HepG2 (cell line): Measurements from ENCODE around the gene KRT16. TPM values are rescaled to one million over a fixed set of nuclear protein-coding genes. Genes with fewer than 3 reads are reported as not detected.

Source experiments
- ATAC-seq: fragments of 200-7000 bp; cut with Tn5 transposase; 3 replicates; pipeline ENCODE4 v1.9.1; 2020; ENCODE audit warnings: mild to moderate bottlenecking, moderate library complexity
- BruUV-seq: library from RNA; stranded (reverse); fragments of 400-500 nt; replicated peaks from 2 replicates; lab custom pipeline; 2021; lab: Mats Ljungman, UMichigan
- CTCF ChIA-PET: fragments of 300-600 bp; formaldehyde crosslinking; extraction: SDS; loops from one replicate; lab custom pipeline; 2021; ENCODE audit warnings: low total read pairs, inconsistent platforms, low intra/inter-chr PET ratio; lab: Yijun Ruan, JAX
- POLR2A ChIA-PET: fragments of 350-600 bp; sonication (Branson Sonifier 250); formaldehyde crosslinking; loops from one replicate; lab custom pipeline; 2020; ENCODE audit warnings: antibody characterized with exemption, inconsistent platforms; lab: Yijun Ruan, JAX
- DNase-seq: peaks from one replicate; pipeline ENCODE4 v3.0.0-alpha.2; 2015; ENCODE audit warnings: low spot score
- FAIRE-seq: peaks from 3 replicates; lab custom pipeline; 2011; peaks lifted over from hg19 to GRCh38; lab: Jason Lieb, UNC
- H2AFZ ChIP-seq: one replicate; pipeline ENCODE4 v1.6.1; 2011; ENCODE audit warnings: low read length, inconsistent platforms
- H3K27ac ChIP-seq: fragments of 300-600 bp; 3 replicates; pipeline ENCODE4 v1.8.0; 2011; ENCODE audit warnings: mixed run types, mild to moderate bottlenecking, mixed read lengths, low read length, inconsistent platforms; ENCODE audit not compliant: insufficient read depth; ENCODE audit errors: extremely low read length
- H3K27me3 ChIP-seq, 2 experiments: fragments of 200-600 bp in 1 of 2; 2 replicates in 1 of 2; 3 replicates in 1 of 2; pipeline versions ENCODE4 v1.6.0 to v1.8.0; 2011; ENCODE audit warnings: low read length in 2 of 2, mild to moderate bottlenecking in 2 of 2, moderate library complexity in 2 of 2, inconsistent platforms in 1 of 2; ENCODE audit not compliant: insufficient read depth in 2 of 2, control insufficient read depth in 1 of 2
- H3K36me3 ChIP-seq, 2 experiments: fragments of 200-600 bp in 1 of 2; replicated peaks in 1 of 2; 2 replicates in 1 of 2; 3 replicates in 1 of 2; pipeline versions ENCODE4 v1.5.1 to v1.8.0; 2011; ENCODE audit warnings: low read length in 2 of 2, inconsistent platforms in 1 of 2; ENCODE audit not compliant: insufficient read depth in 2 of 2, control insufficient read depth in 1 of 2
- H3K4me1 ChIP-seq: 2 replicates; pipeline ENCODE4 v1.5.1; 2012; ENCODE audit warnings: low read length, inconsistent platforms; ENCODE audit not compliant: insufficient read depth
- H3K4me2 ChIP-seq: 2 replicates; pipeline ENCODE4 v1.6.0; 2011; ENCODE audit warnings: low read depth, low read length, inconsistent platforms
- H3K4me3 ChIP-seq, 3 experiments: fragments of 200-600 bp in 1 of 3; sonication (generic), shearing (Covaris generic) in 1 of 3; replicated peaks in 1 of 3; 2 replicates each; pipeline ENCODE4 v1.5.1; 2011 to 2016; ENCODE audit warnings: low read length in 3 of 3, inconsistent platforms in 2 of 3, low read depth in 2 of 3, mild to moderate bottlenecking in 2 of 3, control low read depth in 1 of 3, mixed read lengths in 1 of 3; ENCODE audit not compliant: insufficient read depth in 1 of 3
- H3K79me2 ChIP-seq: one replicate; pipeline ENCODE4 v1.6.1; 2011; ENCODE audit warnings: low read length, inconsistent platforms; ENCODE audit not compliant: insufficient read depth
- H3K9ac ChIP-seq: 2 replicates; pipeline ENCODE4 v1.6.0; 2011; ENCODE audit warnings: mild to moderate bottlenecking, low read depth, low read length, inconsistent platforms; ENCODE audit not compliant: insufficient read depth
- H3K9me3 ChIP-seq: 2 replicates; pipeline ENCODE4 v1.5.1; 2012; ENCODE audit warnings: mild to moderate bottlenecking, low read length
- H4K20me1 ChIP-seq: 2 replicates; pipeline ENCODE4 v1.6.0; 2011; ENCODE audit warnings: inconsistent platforms, mild to moderate bottlenecking, low read length, moderate library complexity; ENCODE audit not compliant: insufficient read depth
- CEBPG ChIP-seq: IDR thresholded peaks from 2 replicates; pipeline ENCODE4 v1.6.1; 2016
- EEA1 ChIP-seq: sonication (generic); formaldehyde crosslinking; IDR thresholded peaks from 2 replicates; pipeline ENCODE4 v1.5.1; 2020; ENCODE audit warnings: mild to moderate bottlenecking, missing genetic modification reagents, borderline replicate concordance
- KDM2A ChIP-seq: sonication (generic); formaldehyde crosslinking; IDR thresholded peaks from 2 replicates; pipeline ENCODE4 v1.4.0; 2020; ENCODE audit warnings: low read depth, missing genetic modification reagents, borderline replicate concordance
- KLF12 ChIP-seq: sonication (generic); formaldehyde crosslinking; IDR thresholded peaks from 2 replicates; pipeline ENCODE4 v1.4.0; 2020; ENCODE audit warnings: missing genetic modification reagents, borderline replicate concordance
- MED8 ChIP-seq: sonication (generic); formaldehyde crosslinking; IDR thresholded peaks from 2 replicates; pipeline ENCODE4 v1.8.1; 2023; ENCODE audit warnings: mild to moderate bottlenecking, missing genetic modification reagents; ENCODE audit not compliant: insufficient replicate concordance
- REST ChIP-seq, 2 experiments: IDR thresholded peaks; 2 replicates each; pipeline ENCODE4 v1.6.1; 2011 to 2012; ENCODE audit warnings: low read length in 2 of 2, borderline replicate concordance in 1 of 2, low read depth in 1 of 2, mild to moderate bottlenecking in 1 of 2, moderate library complexity in 1 of 2
- REXO4 ChIP-seq: sonication (generic); formaldehyde crosslinking; IDR thresholded peaks from 2 replicates; pipeline ENCODE4 v1.8.0; 2022; ENCODE audit warnings: missing genetic modification reagents, mild to moderate bottlenecking, borderline replicate concordance
- SIX1 ChIP-seq: sonication (generic); formaldehyde crosslinking; IDR thresholded peaks from 2 replicates; pipeline ENCODE4 v1.4.0; 2020; ENCODE audit warnings: missing genetic modification reagents, borderline replicate concordance
- ZNF589 ChIP-seq: sonication (generic); formaldehyde crosslinking; conservative IDR thresholded peaks from 2 replicates; pipeline ENCODE4 v1.8.0; 2022; ENCODE audit warnings: mild to moderate bottlenecking, moderate library complexity, missing genetic modification reagents
- ZNF841 ChIP-seq: sonication (generic); formaldehyde crosslinking; IDR thresholded peaks from 2 replicates; pipeline ENCODE4 v1.8.1; 2023; ENCODE audit warnings: missing genetic modification reagents, borderline replicate concordance
- WGBS: methylation state at CpG from one replicate; pipeline ENCODE4 v1.1.6; 2017; ENCODE audit warnings: low lambda C conversion rate; 5-methylcytosine and 5-hydroxymethylcytosine counted together
- in situ Hi-C: cut with HindIII; loops from 2 replicates; pipeline ENCODE4 v1.10.0; 2017; ENCODE audit warnings: low pct_unique_long_range_greater_than_20kb; ENCODE audit not compliant: extremely low pct_ligation_motif_present
- intact Hi-C: fragments of 100-400 bp; cut with micrococcal nuclease; formaldehyde crosslinking; loops from one replicate; pipeline ENCODE4 v1.10.0; 2022; ENCODE audit not compliant: unreplicated experiment
- polyA plus RNA-seq, 8 experiments: library from polyadenylated mRNA; depleted of rRNA in 3 of 8; stranded (reverse) in 7 of 8; unstranded in 1 of 8; fragments of >200 nt; fragmentation: Illumina TruSeq in 4 of 8; extraction: Trizol in 4 of 8; gene quantifications; 2 replicates each; pipeline versions ENCODE4 v1.2.1 to v1.2.3, GENCODE V29; 2011 to 2016; ENCODE audit warnings: low read depth in 4 of 8, missing spikeins in 1 of 8, mixed read lengths in 1 of 8; ENCODE audit not compliant: insufficient read depth in 1 of 8
- total RNA-seq, 5 experiments: library from RNA; depleted of rRNA; stranded (reverse); fragments of >200 nt; fragmentation: Illumina TruSeq; extraction: Trizol; gene quantifications; 2 replicates each; pipeline ENCODE4 v1.2.3, GENCODE V29; 2016; ENCODE audit warnings: low read depth in 1 of 5

The KRT16 gene
- total and polyA plus RNA-seq, 2 of the 13 experiments (the other 11 are each of a cell fraction or from before 2014, with no cell fraction given), result not detected

GRCh38 chr17:41653892-41654677 lies 41.5 kb upstream of the KRT16 start:
- Histone ChIP-seq H3K36me3 (no peaks in the 10 kb centered on the region), H3K27me3 (peaks cover 26 to 73% of the 10 kb centered on the region in 2 experiments), H4K20me1 (no peaks in the 10 kb centered on the region), H3K9me3 (no peaks in the 10 kb centered on the region), H3K4me1 (0 out of 2 replicates have a peak, but pooled peaks cover 6% of the 10 kb centered on the region), H3K27ac (no peak overlapping the region), H3K9ac (no peak overlapping the region), H3K4me3 (no peak overlapping the region), H3K4me2 (no peak overlapping the region), H2AFZ (no peak overlapping the region), H3K79me2 (no peaks in the 10 kb centered on the region)
- CTCF ChIA-PET, result interaction anchor here (11.1 kb wide), 1 partner anchor 10 kb away, joined by 242 read pairs; no protein-coding TSS in a partner anchor
- intact Hi-C loops (no loop called here), in situ Hi-C loops (no loop called here)
- TF ChIP-seq MED8 (CRISPR knock-in tag) (peak; percentile 29), KLF12 (CRISPR knock-in tag) (no peak)
- DNase-seq (no peak), ATAC-seq (no peak), FAIRE-seq (no peak)
- 30% methylated on average over 4 of the region's 14 CpGs for WGBS
- no TSS peak for BruUV-seq
- POLR2A ChIA-PET, result no interaction called here

- ATAC-seq (no peak), FAIRE-seq (no peak), DNase-seq (no peak)
- H3K9me3 ChIP-seq, result no peaks in the 10 kb centered on the region
- in situ Hi-C loops (no loop called here), intact Hi-C loops (no loop called here)
- 11% methylated on average over 4 of the region's 5 CpGs for WGBS
- H3K9ac ChIP-seq, result no peak overlapping the region
- no peak overlapping the region for H3K4me3 ChIP-seq
- no peak overlapping the region for H2AFZ ChIP-seq
- BruUV-seq, result no TSS peak
- H3K27ac ChIP-seq, result no peak overlapping the region
- ChIA-PET POLR2A (no interaction called here), CTCF (interaction anchor here (11.1 kb wide), 1 partner anchor 11 kb away, joined by 242 read pairs; no protein-coding TSS in a partner anchor)
- H3K4me1 ChIP-seq, result peaks cover 11% of the 10 kb centered on the region
- peaks cover 22 to 66% of the 10 kb centered on the region in 2 experiments for H3K27me3 ChIP-seq
- no peaks in the 10 kb centered on the region for H4K20me1 ChIP-seq
- H3K4me2 ChIP-seq, result no peak overlapping the region
- TF ChIP-seq KDM2A, result no peak
- TF ChIP-seq CEBPG (CRISPR knock-in tag), result no peak
- no peak for TF ChIP-seq ZNF589 (CRISPR knock-in tag)
- no peak for TF ChIP-seq EEA1 (CRISPR knock-in tag)
- no peak for TF ChIP-seq REXO4 (CRISPR knock-in tag)
- no peak for TF ChIP-seq REST (IDR thresholded peaks at IDR 0.05; ENCODE audit: borderline replicate concordance in 1 of 2, low read depth in 1 of 2, low read length in 2 of 2)
- no peak for TF ChIP-seq SIX1 (CRISPR knock-in tag)
- TF ChIP-seq ZNF841 (CRISPR knock-in tag), result no peak
- H3K36me3 ChIP-seq, result no peaks in the 10 kb centered on the region
- H3K79me2 ChIP-seq, result no peaks in the 10 kb centered on the region
Measured at GRCh38 chr17:41653421-41653820, 40.9 kb upstream of the KRT16 start.
